Liver (tissue), 9 donors: Measurements from ENCODE around the gene GFRA1. TPM values are rescaled to one million over a fixed set of nuclear protein-coding genes. Genes with fewer than 3 reads are reported as not detected.

Source experiments
- DNase-seq: peaks from one replicate; pipeline ENCODE4 v3.0.0-alpha.2; 2017; ENCODE audit warnings: low spot score
- H3K27ac ChIP-seq, 2 donors: one replicate each; pipeline ENCODE4 v1.7.0; 2013; ENCODE audit warnings: inconsistent platforms in 2 of 2, low read length in 2 of 2, control low read depth in 1 of 2, low read depth in 1 of 2, mild to moderate bottlenecking in 1 of 2
- H3K27me3 ChIP-seq, 4 donors: one replicate each; pipeline versions ENCODE4 v1.6.1 to v1.7.0; 2013; ENCODE audit warnings: low read length in 3 of 4, inconsistent platforms in 1 of 4, mild to moderate bottlenecking in 1 of 4, moderate library complexity in 1 of 4; ENCODE audit not compliant: control insufficient read depth in 4 of 4, insufficient read depth in 4 of 4
- H3K36me3 ChIP-seq, 4 donors: one replicate each; pipeline versions ENCODE4 v1.6.1 to v1.7.0; 2013; ENCODE audit warnings: low read length in 3 of 4, mild to moderate bottlenecking in 3 of 4, low read depth in 1 of 4, moderate library complexity in 1 of 4; ENCODE audit not compliant: control insufficient read depth in 4 of 4, insufficient read depth in 3 of 4
- H3K4me1 ChIP-seq, 4 donors: one replicate each; pipeline versions ENCODE4 v1.6.1 to v1.7.0; 2013; ENCODE audit warnings: low read length in 3 of 4, mild to moderate bottlenecking in 3 of 4, moderate library complexity in 1 of 4; ENCODE audit not compliant: control insufficient read depth in 4 of 4, insufficient read depth in 4 of 4
- H3K4me3 ChIP-seq, 3 donors: one replicate each; pipeline versions ENCODE4 v1.6.1 to v1.7.0; 2013; ENCODE audit warnings: low read length in 3 of 3, control low read depth in 1 of 3, low read depth in 1 of 3, mild to moderate bottlenecking in 1 of 3
- H3K9ac ChIP-seq, 2 donors: one replicate each; pipeline ENCODE4 v1.7.0; 2013; ENCODE audit warnings: low read length in 2 of 2, mild to moderate bottlenecking in 2 of 2, moderate library complexity in 2 of 2, control low read depth in 1 of 2, low read depth in 1 of 2
- H3K9me3 ChIP-seq, 4 donors: one replicate each; pipeline versions ENCODE4 v1.6.1 to v1.7.0; 2013; ENCODE audit warnings: low read length in 3 of 4; ENCODE audit not compliant: control insufficient read depth in 4 of 4
- EGR1 ChIP-seq, 2 donors: IDR thresholded peaks; 2 replicates each; pipeline ENCODE4 v1.6.1; 2016 to 2018; ENCODE audit warnings: antibody characterized with exemption in 2 of 2, low read depth in 2 of 2
- FOXA1 ChIP-seq: IDR thresholded peaks from 2 replicates; pipeline ENCODE4 v1.6.1; 2016; ENCODE audit warnings: antibody characterized with exemption
- FOXA2 ChIP-seq: IDR thresholded peaks from 2 replicates; pipeline ENCODE4 v1.6.1; 2016; ENCODE audit warnings: antibody characterized with exemption
- GABPA ChIP-seq, 2 donors: IDR thresholded peaks in 1 of 2; conservative IDR thresholded peaks in 1 of 2; 2 replicates each; pipeline ENCODE4 v1.6.1; 2016; ENCODE audit warnings: antibody characterized with exemption in 2 of 2, mild to moderate bottlenecking in 1 of 2, moderate library complexity in 1 of 2
- HNF4A ChIP-seq, 2 donors: conservative IDR thresholded peaks; 2 replicates each; pipeline ENCODE4 v1.6.1; 2016; ENCODE audit warnings: antibody characterized with exemption in 2 of 2, mild to moderate bottlenecking in 2 of 2
- HNF4G ChIP-seq: IDR thresholded peaks from 2 replicates; pipeline ENCODE4 v1.6.1; 2016; ENCODE audit warnings: antibody characterized with exemption
- JUND ChIP-seq, 2 donors: IDR thresholded peaks; 2 replicates each; pipeline ENCODE4 v1.6.1; 2016; ENCODE audit warnings: antibody characterized with exemption in 2 of 2
- NR2F2 ChIP-seq: IDR thresholded peaks from 2 replicates; pipeline ENCODE4 v1.6.1; 2016; ENCODE audit warnings: antibody characterized with exemption
- RAD21 ChIP-seq, 2 donors: IDR thresholded peaks; 2 replicates each; pipeline ENCODE4 v1.6.1; 2016; ENCODE audit warnings: antibody characterized with exemption in 2 of 2, mild to moderate bottlenecking in 2 of 2
- RXRA ChIP-seq, 2 donors: IDR thresholded peaks; 2 replicates each; pipeline ENCODE4 v1.6.1; 2017 to 2018; ENCODE audit warnings: antibody characterized with exemption in 2 of 2, mild to moderate bottlenecking in 1 of 2
- SP1 ChIP-seq: IDR thresholded peaks from 2 replicates; pipeline ENCODE4 v1.6.1; 2018; ENCODE audit warnings: antibody characterized with exemption, mild to moderate bottlenecking
- TAF1 ChIP-seq: conservative IDR thresholded peaks from 2 replicates; pipeline ENCODE4 v1.6.1; 2016; ENCODE audit warnings: antibody characterized with exemption, mild to moderate bottlenecking
- YY1 ChIP-seq: IDR thresholded peaks from 2 replicates; pipeline ENCODE4 v1.6.1; 2016; ENCODE audit warnings: antibody characterized with exemption, mild to moderate bottlenecking
- whole genome bisulfite sequencing: extraction: QIAGEN DNeasy Blood & Tissue Kit; methylation state at CpG from one replicate; pipeline ENCODE4 v1.1.7; 2013; 5-methylcytosine and 5-hydroxymethylcytosine counted together
- polyA plus RNA-seq, 2 donors: library from polyadenylated mRNA; stranded (reverse) in 1 of 2; unstranded in 1 of 2; fragments of 200-250 nt in 1 of 2; fragments of >200 nt in 1 of 2; fragmentation: Nextera tagmentation in 1 of 2; extraction: Ambion mirVana in 1 of 2; gene quantifications; one replicate each; pipeline versions ENCODE4 v1.2.1 to v1.2.3, GENCODE V29; 2013 to 2015
- total RNA-seq, 2 donors: library from RNA; depleted of rRNA; stranded (reverse); fragments of >200 nt; gene quantifications; one replicate each; pipeline ENCODE4 v1.2.3, GENCODE V29; 2014
- TF ChIP-seq, protein P1 (sequence below): IDR thresholded peaks from 2 replicates; pipeline ENCODE4 v1.6.1; 2016; ENCODE audit warnings: antibody characterized with exemption
- TF ChIP-seq, protein P2 (sequence below): IDR thresholded peaks from 2 replicates; pipeline ENCODE4 v1.6.1; 2016; ENCODE audit warnings: antibody characterized with exemption
- TF ChIP-seq, protein P3 (sequence below): fragments of 150-350 bp; IDR thresholded peaks from 2 replicates; pipeline ENCODE4 v1.5.1; 2017; ENCODE audit warnings: improper control_type of control experiment, low read depth, low read length; ENCODE audit not compliant: missing input control
- TF ChIP-seq, protein P4 (sequence below): IDR thresholded peaks from 2 replicates; pipeline ENCODE4 v1.6.1; 2016; ENCODE audit warnings: antibody characterized with exemption, mild to moderate bottlenecking
- TF ChIP-seq, protein P5 (sequence below): IDR thresholded peaks from 2 replicates; pipeline ENCODE4 v1.6.1; 2016; ENCODE audit warnings: antibody characterized with exemption
- donor health status: healthy.
- donor health status: healthy.
- donor health status: healthy.
- donor health status: healthy.
- donor health status: healthy.

The GFRA1 gene
- total and polyA plus RNA-seq, 4 donors, result 14.2 to 53.6 (median 17.8) TPM

DNA sequence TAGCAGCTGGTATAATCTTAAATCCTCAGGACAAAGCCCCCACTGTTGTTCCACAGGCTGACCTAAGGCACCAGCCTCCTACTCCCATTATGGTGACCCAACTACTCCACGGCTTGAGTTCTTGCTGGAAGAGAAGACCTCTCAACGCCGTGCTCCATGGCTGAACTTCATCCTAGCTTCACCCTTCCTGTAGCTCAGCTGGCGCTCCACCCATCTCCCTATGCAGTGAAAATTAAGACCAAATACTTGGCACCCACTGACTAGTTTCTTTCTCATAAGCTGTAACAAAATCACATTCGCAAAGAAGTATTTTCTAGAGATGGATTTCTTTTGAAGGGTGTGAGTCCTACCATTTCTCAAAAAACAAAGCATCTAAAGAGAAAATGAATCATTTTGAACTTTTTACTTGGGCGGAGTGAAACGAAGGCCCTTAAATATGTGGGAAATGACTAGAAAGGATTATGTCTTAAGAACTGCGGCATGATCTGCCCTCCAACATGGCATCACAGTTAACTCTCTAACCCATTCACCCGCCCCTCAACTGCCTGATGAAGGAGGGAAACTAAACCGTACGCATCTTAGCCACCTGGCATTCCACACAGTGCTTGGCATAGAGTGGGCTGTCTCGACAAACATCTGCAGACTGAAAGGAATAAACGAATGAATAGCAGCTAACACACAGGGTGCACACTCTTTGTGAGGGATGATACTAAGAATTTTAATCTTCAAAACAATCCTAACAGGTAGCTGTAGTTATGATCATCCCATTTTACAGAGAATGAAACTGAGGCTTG is 32.7 kb downstream of the GFRA1 start:
- Histone ChIP-seq H3K4me3 (no peak overlapping the region), H3K27me3 (no peaks in the 10 kb centered on the region), H3K36me3 (no peaks in the 10 kb centered on the region), H3K4me1 (peaks cover 0 to 37% (median 12%) of the 10 kb centered on the region in 4 donors), H3K9me3 (no peaks in the 10 kb centered on the region), H3K27ac (no peak overlapping the region), H3K9ac (no peak overlapping the region)
- no peak for DNase-seq
- TF ChIP-seq GABPA (IDR thresholded peaks at IDR 0.05 in 1 of 2, conservative IDR thresholded peaks at IDR 0.05 in 1 of 2), result no peak
- no peak for TF ChIP-seq FOXA2
- TF ChIP-seq, protein P1, sequence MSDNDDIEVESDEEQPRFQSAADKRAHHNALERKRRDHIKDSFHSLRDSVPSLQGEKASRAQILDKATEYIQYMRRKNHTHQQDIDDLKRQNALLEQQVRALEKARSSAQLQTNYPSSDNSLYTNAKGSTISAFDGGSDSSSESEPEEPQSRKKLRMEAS, result no peak
- no peak for TF ChIP-seq RXRA (IDR thresholded peaks at IDR 0.05)
- TF ChIP-seq, protein P2, sequence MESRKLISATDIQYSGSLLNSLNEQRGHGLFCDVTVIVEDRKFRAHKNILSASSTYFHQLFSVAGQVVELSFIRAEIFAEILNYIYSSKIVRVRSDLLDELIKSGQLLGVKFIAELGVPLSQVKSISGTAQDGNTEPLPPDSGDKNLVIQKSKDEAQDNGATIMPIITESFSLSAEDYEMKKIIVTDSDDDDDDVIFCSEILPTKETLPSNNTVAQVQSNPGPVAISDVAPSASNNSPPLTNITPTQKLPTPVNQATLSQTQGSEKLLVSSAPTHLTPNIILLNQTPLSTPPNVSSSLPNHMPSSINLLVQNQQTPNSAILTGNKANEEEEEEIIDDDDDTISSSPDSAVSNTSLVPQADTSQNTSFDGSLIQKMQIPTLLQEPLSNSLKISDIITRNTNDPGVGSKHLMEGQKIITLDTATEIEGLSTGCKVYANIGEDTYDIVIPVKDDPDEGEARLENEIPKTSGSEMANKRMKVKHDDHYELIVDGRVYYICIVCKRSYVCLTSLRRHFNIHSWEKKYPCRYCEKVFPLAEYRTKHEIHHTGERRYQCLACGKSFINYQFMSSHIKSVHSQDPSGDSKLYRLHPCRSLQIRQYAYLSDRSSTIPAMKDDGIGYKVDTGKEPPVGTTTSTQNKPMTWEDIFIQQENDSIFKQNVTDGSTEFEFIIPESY, result no peak
- TF ChIP-seq, protein P3, sequence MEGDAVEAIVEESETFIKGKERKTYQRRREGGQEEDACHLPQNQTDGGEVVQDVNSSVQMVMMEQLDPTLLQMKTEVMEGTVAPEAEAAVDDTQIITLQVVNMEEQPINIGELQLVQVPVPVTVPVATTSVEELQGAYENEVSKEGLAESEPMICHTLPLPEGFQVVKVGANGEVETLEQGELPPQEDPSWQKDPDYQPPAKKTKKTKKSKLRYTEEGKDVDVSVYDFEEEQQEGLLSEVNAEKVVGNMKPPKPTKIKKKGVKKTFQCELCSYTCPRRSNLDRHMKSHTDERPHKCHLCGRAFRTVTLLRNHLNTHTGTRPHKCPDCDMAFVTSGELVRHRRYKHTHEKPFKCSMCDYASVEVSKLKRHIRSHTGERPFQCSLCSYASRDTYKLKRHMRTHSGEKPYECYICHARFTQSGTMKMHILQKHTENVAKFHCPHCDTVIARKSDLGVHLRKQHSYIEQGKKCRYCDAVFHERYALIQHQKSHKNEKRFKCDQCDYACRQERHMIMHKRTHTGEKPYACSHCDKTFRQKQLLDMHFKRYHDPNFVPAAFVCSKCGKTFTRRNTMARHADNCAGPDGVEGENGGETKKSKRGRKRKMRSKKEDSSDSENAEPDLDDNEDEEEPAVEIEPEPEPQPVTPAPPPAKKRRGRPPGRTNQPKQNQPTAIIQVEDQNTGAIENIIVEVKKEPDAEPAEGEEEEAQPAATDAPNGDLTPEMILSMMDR, result no peak
- no peak for TF ChIP-seq HNF4G
- TF ChIP-seq, protein P4, sequence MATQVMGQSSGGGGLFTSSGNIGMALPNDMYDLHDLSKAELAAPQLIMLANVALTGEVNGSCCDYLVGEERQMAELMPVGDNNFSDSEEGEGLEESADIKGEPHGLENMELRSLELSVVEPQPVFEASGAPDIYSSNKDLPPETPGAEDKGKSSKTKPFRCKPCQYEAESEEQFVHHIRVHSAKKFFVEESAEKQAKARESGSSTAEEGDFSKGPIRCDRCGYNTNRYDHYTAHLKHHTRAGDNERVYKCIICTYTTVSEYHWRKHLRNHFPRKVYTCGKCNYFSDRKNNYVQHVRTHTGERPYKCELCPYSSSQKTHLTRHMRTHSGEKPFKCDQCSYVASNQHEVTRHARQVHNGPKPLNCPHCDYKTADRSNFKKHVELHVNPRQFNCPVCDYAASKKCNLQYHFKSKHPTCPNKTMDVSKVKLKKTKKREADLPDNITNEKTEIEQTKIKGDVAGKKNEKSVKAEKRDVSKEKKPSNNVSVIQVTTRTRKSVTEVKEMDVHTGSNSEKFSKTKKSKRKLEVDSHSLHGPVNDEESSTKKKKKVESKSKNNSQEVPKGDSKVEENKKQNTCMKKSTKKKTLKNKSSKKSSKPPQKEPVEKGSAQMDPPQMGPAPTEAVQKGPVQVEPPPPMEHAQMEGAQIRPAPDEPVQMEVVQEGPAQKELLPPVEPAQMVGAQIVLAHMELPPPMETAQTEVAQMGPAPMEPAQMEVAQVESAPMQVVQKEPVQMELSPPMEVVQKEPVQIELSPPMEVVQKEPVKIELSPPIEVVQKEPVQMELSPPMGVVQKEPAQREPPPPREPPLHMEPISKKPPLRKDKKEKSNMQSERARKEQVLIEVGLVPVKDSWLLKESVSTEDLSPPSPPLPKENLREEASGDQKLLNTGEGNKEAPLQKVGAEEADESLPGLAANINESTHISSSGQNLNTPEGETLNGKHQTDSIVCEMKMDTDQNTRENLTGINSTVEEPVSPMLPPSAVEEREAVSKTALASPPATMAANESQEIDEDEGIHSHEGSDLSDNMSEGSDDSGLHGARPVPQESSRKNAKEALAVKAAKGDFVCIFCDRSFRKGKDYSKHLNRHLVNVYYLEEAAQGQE, result no peak
- no peak for TF ChIP-seq JUND (IDR thresholded peaks at IDR 0.05)
- no peak for TF ChIP-seq EGR1 (IDR thresholded peaks at IDR 0.05; ENCODE audit: low read depth in 2 of 2)
- no peak for TF ChIP-seq HNF4A (conservative IDR thresholded peaks at IDR 0.05)
- no peak for TF ChIP-seq FOXA1
- no peak for TF ChIP-seq SP1
- TF ChIP-seq RAD21 (IDR thresholded peaks at IDR 0.05), result no peak
- TF ChIP-seq YY1, result no peak
- TF ChIP-seq TAF1, result no peak
- TF ChIP-seq, protein P5, sequence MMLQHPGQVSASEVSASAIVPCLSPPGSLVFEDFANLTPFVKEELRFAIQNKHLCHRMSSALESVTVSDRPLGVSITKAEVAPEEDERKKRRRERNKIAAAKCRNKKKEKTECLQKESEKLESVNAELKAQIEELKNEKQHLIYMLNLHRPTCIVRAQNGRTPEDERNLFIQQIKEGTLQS, result no peak
- TF ChIP-seq NR2F2, result no peak
- 95% methylated on average over 13 of the region's 13 CpGs for WGBS
